Measurements from ENCODE around the gene TNN.
"Not testable (repeated sequence)": the region's sequence is repeated elsewhere in the genome, so short reads cannot be mapped to it uniquely, and the experiment has no call there.

The TNN gene, protein sequence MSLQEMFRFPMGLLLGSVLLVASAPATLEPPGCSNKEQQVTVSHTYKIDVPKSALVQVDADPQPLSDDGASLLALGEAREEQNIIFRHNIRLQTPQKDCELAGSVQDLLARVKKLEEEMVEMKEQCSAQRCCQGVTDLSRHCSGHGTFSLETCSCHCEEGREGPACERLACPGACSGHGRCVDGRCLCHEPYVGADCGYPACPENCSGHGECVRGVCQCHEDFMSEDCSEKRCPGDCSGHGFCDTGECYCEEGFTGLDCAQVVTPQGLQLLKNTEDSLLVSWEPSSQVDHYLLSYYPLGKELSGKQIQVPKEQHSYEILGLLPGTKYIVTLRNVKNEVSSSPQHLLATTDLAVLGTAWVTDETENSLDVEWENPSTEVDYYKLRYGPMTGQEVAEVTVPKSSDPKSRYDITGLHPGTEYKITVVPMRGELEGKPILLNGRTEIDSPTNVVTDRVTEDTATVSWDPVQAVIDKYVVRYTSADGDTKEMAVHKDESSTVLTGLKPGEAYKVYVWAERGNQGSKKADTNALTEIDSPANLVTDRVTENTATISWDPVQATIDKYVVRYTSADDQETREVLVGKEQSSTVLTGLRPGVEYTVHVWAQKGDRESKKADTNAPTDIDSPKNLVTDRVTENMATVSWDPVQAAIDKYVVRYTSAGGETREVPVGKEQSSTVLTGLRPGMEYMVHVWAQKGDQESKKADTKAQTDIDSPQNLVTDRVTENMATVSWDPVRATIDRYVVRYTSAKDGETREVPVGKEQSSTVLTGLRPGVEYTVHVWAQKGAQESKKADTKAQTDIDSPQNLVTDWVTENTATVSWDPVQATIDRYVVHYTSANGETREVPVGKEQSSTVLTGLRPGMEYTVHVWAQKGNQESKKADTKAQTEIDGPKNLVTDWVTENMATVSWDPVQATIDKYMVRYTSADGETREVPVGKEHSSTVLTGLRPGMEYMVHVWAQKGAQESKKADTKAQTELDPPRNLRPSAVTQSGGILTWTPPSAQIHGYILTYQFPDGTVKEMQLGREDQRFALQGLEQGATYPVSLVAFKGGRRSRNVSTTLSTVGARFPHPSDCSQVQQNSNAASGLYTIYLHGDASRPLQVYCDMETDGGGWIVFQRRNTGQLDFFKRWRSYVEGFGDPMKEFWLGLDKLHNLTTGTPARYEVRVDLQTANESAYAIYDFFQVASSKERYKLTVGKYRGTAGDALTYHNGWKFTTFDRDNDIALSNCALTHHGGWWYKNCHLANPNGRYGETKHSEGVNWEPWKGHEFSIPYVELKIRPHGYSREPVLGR (N-terminal part only)

DNA sequence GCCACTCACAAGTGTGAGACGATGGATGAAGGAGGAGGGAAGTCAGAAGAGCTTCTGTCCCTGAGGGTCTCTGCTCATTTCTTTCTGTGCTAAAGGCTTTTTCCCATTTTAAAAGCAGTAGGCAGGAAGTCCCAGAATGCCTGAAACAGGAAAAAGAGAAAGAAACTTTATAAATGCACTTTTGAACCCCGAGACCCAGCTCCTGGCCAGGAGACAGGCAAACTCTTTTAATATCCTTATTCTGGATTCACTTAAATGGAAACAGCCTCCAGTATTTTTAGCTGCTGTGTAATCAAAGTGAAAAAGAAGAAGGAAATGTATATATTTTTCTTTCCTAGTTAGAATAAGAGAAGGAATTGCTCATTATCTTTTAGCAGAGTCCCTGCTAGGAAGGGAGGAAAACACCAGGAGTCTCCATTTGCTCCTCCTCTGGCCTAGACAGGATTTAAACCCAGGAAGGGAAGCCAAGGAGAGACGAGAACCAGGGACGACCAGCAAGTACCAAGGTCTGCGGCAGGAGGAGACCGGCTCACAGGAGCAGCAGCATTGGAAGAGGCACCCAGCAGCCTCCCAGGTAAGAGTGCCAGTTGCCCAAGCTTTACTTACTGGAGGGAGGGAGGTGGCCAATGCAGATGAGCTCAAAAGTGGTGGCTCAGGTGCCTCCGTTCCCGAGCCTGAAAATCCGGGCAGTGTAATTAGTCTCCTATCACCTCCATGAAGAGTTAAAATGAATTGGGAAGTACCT is at the start of gene TNN:
Gene TNN, plus strand, starts transcription at position 472 of the 745 bp plus-strand sequence. CDS start 9,586 bp downstream, outside the sequence.
- no peak for DNase-seq (ENCODE audit: low read depth)

DNA sequence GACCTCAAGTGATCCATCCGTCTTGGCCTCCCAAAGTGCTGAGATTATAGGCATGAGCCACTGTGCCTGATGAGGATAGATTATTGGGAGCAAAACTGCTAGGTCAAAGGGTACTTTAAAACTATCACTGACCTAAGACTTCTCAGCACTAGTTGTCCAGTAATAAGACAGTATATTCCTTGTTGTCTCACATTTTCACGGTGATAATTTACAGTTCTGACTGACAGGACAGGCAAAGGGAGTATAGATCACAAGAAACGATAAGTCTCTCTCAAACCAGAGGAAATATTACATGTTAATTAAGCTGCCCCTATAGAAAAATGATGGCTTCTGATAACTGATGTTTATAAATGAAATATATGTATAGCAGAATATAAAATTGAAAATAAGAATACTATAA is 48.1 kb upstream of the TNN start:
- DNase-seq (ENCODE audit: low read depth): no peak

DNA sequence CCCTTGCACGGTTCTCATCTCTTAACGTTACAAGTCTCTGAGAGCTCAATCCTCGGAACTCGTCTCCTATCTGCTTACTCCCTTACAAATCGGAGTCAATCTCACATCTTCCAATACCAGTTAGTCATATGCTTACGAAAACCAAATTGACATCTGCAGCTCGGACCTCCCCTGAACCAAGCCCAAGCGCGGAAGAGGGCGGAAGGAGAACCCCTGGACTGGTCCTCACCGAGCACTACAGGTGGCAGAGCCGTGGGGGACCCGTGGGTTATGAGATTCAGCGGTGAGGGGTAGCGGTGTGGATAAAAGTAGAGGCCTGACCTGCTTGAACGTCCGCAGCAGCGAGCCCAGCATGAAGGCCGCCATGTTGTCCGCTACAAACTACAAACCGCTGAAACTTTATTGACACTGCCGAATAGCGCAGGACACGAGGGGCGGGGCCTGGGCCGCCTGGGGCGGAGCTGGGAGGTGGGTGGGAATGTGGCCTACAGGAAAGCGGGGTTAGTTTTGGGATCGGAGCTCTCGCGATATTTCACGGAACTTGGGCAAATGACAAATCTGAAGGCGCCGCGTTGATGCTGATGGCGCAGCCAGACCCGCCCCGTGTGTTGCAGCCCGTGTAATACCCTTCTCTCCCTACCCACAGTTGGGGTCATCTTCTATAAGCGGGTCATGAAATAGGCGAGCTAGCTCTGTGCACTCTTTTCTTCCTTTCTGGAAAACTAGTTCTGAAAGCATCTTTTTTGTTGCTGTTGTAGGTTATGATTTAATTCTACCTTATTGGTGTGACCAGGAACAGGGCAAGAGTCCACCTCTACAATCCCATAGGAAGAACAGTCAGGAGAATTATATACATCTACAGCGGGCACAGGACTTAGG is 44.4 kb upstream of the TNN start, which contains the start of gene MRPS14:
Gene MRPS14, minus strand, starts transcription at position 383 of the 879 bp plus-strand sequence. Its CDS starts 17 bp downstream, at position 366.
- peak; percentile 96 for DNase-seq (ENCODE audit: low read depth)

DNA sequence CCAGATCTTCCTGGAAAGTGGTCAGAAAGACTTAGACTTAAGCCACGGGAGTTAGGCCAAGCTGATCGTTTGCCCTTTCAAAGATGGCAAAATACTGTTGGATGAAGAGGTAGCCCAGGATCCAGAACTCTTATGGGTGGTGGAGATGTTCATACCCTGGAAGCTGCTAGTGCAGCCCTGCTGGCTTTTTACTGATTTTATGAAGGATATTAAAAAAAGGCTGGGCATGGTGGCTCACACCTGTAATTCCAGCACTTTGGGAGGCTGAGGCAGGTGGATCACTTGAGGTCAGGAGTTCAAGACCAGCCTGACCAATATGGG is 43.8 kb upstream of the TNN start:
- DNase-seq (ENCODE audit: low read depth): not testable (repeated sequence)

- no peak for DNase-seq (ENCODE audit: low read depth)
Observed at GRCh38 chr1:175024773-175025172, 42.9 kb upstream of the TNN start.

DNA sequence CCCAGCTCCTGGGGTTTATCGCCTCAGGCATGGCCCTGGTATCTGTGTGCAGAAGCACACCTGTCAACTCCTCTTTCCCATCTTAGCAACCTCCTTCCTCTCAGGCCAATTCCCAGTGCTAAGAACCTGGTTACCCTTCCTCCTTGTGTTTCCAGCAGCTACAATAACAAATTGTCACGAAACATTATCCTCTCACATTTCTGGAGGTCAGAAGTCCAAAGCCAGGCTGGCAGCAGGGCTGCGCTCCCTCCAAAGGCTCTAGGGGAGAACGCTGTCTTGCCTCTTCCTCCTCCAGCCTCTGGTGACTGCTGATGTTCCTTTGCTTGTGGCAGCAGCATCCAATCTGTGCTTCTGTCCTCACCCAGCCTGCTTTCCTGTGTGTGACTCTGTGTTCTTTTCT is 33.7 kb upstream of the TNN start:
- no peak for DNase-seq (ENCODE audit: low read depth)

DNA sequence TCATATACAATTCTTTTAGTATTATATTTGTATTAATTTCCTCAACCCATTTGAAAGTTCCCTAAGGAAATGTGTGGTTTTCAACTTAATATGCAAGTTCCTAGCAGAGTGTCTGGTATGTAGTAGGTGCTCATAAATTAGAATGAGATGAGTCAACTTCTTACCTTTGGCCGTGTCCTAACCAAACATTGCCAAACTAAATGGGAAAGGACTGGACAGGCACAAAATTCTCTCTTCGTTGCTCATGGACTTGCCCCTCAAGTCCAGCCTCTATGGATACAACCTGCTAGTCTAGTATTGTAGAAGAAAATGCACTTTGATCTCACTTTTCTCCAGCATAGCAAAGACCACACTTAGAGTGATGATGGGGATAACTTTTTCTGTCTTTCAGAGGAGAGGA is 32.9 kb upstream of the TNN start:
- no peak for DNase-seq (ENCODE audit: low read depth)

DNA sequence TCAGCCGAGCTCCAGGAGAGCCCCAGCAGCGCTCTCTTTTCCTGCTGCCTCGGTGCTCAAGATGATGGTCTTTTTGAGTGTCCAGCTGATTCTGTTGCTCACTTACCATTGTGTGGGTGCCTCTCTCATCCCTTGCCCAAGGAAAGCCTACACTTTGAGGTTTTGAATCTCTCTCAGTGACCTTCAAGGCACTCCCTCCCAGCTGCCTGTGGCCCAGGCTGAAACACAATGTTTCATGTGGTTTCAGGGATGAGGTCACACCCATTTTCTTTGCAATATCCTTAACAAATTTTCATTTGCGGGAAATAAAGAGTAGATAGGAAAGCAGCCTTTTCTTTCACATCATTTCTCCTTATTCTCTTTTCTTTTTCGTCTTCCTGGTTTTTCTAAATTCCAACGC is 31.8 kb upstream of the TNN start:
- no peak for DNase-seq (ENCODE audit: low read depth)

GRCh38 chr1:175036476-175036875 is 31.2 kb upstream of the TNN start:
- no peak for DNase-seq (ENCODE audit: low read depth)

DNA sequence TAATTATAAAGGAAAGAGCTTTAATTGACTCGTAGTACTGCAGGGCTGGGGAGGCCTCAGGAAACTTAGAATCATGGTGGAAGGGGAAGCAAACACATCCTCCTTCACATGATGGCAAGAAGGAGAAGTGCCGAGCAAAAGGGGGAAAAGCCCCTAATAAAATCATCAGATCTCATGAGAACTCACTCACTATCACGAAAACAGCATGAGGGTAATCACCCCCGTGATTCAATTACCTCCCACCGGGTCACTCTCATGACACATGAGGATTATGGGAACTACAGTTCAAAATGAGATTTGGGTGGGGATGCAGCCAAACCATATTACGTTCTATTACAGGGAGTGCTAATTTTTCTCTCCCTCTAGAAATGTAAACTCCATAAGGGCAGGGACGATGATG is 30.2 kb upstream of the TNN start:
- no peak for DNase-seq (ENCODE audit: low read depth)

- no peak for DNase-seq (ENCODE audit: low read depth)
Observed at GRCh38 chr1:175040324-175040879, 27.2 kb upstream of the TNN start.

DNA sequence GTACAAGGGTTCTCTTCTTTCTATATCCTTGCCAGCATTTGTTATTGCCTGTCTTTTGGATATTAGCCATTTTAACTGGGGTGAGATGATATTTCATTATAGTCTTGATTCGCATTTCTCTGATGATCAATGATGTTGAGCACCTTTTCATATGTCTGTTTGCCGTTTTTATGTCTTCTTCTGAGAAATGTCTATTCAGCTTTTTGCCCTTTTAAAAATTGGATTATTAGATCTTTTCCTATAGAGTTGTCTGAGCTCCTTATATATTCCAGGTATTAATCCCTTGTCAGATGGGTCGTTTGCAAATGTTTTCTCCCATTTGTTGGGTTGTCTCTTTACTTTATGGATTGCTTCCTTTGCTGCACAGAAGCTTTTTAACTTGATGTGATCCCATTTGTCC is 25.0 kb upstream of the TNN start:
- no peak for DNase-seq (ENCODE audit: low read depth)

GRCh38 chr1:175043824-175044223 is 23.8 kb upstream of the TNN start:
- DNase-seq (ENCODE audit: low read depth): no peak

DNA sequence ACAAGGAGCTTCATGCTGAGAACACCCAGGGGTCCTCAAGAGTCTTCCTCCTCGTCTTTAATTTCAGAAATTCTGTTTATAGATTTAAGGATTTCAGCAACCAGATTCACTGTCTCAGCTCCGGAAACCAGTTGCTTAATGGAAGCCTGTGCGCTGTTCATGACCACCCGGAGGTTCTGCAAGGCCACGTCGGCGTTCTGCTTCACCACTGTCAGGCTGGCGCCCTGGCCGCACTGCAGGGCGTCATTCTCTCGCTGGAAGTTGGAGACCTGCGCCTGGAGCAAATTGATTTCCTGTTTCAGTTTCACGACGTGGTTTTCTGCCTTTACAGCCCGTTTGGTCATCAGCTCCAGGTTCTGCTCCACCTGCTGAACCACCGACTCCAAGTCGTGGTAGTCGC is 23.0 kb upstream of the TNN start:
- DNase-seq (ENCODE audit: low read depth): not testable (repeated sequence)

DNA sequence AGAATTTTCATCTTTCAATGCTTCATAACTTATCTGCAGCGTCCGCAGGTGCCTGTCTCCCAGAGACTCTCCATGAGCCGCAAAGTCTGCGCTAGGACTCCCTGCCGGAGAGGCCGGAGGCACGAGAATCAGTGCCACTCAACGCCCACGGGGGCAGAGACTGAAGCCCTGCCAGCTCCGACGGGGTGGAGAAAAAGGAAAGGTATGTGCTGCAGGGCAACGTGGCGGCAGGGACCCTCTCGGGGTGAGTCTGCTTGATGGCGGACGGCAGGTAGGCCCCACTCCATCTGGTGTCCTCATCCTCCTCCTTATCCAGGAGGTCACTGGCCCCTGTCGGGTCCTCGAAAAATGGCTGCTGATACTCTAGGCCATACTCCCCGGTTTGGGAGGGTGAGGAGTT is 22.5 kb upstream of the TNN start:
- DNase-seq (ENCODE audit: low read depth): no peak

DNA sequence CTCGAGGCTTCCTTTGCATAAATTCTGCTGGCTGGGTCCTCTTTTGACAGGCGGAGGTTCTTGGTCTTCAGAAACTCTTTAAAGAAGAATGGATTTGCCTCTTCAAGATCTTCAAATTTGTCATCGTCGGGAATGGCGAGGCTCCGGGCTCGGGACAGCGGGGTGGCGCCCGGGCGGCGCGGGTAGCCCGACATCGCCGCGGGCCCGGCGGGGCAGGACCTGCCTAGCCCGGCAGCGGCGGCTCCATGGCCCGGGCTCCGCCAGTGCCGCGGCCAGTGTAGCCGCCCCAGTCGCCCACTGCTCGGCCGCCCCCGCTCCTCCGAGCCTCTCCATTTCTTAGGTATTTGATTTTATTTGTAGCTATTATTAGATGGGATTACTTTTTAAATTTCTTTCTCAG is 22.1 kb upstream of the TNN start:
- DNase-seq (ENCODE audit: low read depth): no peak

DNA sequence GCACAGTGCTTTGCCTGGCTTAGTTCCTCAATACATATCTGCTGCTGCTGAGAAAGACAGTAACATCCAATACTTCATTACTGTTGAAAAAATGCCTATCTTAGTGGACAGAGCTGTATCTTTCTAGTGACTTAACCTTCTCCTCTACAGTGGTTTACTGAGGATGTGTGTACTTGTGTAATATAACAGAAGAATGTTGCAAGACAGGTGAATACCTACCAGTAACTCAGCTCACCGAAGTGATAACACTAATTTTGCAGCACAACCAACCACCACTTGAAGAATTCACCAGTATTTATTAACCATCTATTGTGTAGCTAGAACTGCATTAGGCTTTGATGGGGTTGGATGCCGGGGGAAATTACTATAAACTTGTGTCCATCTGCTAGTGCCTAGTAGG is 16.6 kb upstream of the TNN start:
- no peak for DNase-seq (ENCODE audit: low read depth)

DNA sequence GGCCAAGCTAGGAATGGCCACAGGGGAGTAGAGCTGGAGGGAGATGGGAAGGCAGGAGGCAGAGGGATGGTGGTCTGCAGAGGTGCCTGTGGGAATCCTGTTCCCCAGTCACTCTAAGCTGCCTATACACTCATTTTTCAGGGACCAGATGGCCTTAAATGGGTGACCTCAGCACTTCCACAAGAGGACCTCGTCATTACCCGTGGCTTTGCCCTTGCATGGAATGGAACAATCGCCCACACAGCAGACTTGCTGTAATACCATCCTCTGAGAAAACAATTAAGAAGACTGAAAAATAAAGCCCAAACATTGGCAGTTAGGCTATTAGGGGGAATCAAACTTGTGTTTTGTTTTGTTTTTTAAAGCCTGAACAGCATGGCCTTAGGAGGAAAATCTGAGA is 12.9 kb upstream of the TNN start:
- DNase-seq (ENCODE audit: low read depth): no peak

DNA sequence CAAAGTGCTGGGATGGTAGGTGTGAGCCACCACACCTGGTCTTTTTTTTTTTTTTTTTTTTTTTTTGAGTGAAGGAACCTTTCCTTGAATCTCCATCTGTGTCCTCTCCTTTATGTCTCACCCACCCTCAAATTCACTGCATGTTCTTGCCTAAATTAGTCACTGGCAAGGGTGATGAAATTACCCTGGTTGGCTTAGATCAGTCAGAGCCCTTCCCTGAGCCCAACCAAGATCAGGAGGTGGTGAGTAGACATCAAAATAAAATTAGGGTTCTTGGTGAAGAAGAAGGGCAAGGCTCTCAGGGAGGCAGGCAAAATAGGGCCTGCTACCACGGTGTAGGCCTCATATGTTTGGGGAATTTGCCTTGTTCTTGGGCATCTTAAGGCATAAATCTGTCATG is 5.3 kb upstream of the TNN start:
- DNase-seq (ENCODE audit: low read depth): no peak

- DNase-seq (ENCODE audit: low read depth): no peak
Observed at GRCh38 chr1:175062858-175063257, 4.8 kb upstream of the TNN start.
